Lower leg skin (tissue), 3 donors: ENCODE measurements around the gene YBEY.

ENCODE experiments used
- CTCF ChIP-seq, 3 donors: fragments of 450-650 bp; IDR thresholded peaks; one replicate each; pipeline ENCODE4 v1.5.1; 2016; ENCODE audit warnings: antibody characterized with exemption in 3 of 3, mild to moderate bottlenecking in 3 of 3, moderate library complexity in 2 of 3
- POLR2A ChIP-seq, 2 donors: fragments of 450-650 bp; IDR thresholded peaks; one replicate each; pipeline ENCODE4 v1.6.1; 2016 to 2017; ENCODE audit warnings: antibody characterized with exemption in 2 of 2, mild to moderate bottlenecking in 1 of 2, moderate library complexity in 1 of 2

DNA sequence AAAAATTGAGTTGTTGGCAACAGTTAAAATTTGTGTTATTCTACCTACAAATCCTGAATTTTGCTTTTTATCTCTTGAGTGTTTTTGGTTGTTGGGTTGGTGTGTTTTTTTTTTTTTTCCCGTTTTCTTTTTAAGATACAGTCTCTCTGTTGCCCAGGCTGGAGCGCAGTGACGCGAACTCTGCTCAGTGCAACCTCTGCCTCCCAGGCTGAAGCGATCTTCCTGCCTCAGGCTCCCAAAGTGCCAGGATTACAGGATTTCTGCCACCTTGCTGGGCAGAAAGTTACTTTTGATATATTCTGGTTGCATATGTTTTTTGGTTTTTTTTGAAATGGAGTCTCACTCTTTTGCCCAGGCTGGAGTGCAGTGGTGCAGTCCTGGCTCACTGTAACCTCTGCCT, 42.0 kb downstream of the YBEY start:
- TF ChIP-seq CTCF (IDR thresholded peaks at IDR 0.05) (no peak), POLR2A (IDR thresholded peaks at IDR 0.05) (no peak)
